ENCODE measurements around the gene SARDH. TPM values are rescaled to one million over a fixed set of nuclear protein-coding genes. Genes with fewer than 3 reads are reported as not detected.

Gene SARDH
- total RNA-seq, 4 donors from 2014 or later = 0.10 to 0.29 TPM; not detected in 2

DNA sequence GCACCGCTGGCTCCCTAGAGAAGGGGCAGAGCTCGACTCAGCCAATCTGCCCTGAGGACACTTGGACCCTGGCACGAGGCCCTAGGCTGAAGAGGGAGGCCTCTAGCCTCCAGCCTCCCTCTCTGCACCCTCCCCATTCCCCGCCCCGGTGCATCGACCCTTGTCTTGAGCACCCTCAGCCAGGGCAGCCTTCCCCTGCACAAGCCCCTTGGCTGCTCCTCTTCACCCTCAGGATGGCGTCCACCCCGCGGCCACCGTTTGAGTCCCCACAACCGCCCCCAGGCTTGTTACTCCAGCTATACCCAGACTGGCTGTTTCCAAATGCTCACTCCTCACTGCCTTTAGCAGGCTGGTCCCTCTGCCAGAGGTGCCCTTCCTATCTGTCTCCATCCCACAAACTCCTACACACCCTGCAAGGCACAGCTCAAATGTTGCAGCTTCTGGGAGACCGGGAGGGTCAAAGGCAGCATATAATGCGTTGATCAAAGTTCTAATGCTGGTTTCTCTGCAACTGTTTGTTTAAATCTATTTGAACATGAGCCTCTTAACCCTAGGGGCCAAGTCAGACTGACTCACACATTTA is 122.5 kb downstream of the SARDH start:
- DNase-seq (ENCODE audit: low spot score in 2 of 2) = no peak
- no peak overlapping the region for H3K4me3 ChIP-seq (ENCODE audit: low read depth, poor library complexity, severe bottlenecking)
- intact Hi-C loops (cut with DNase I; ENCODE audit: low total_unique reads) = no loop called here
- TF ChIP-seq, protein P1, sequence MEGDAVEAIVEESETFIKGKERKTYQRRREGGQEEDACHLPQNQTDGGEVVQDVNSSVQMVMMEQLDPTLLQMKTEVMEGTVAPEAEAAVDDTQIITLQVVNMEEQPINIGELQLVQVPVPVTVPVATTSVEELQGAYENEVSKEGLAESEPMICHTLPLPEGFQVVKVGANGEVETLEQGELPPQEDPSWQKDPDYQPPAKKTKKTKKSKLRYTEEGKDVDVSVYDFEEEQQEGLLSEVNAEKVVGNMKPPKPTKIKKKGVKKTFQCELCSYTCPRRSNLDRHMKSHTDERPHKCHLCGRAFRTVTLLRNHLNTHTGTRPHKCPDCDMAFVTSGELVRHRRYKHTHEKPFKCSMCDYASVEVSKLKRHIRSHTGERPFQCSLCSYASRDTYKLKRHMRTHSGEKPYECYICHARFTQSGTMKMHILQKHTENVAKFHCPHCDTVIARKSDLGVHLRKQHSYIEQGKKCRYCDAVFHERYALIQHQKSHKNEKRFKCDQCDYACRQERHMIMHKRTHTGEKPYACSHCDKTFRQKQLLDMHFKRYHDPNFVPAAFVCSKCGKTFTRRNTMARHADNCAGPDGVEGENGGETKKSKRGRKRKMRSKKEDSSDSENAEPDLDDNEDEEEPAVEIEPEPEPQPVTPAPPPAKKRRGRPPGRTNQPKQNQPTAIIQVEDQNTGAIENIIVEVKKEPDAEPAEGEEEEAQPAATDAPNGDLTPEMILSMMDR (IDR thresholded peaks at IDR 0.05) = no peak
- TF ChIP-seq POLR2A (IDR thresholded peaks at IDR 0.05) = no peak
- WGBS, 2 donors = 75 to 76% methylated on average over 11 to 13 of the region's 13 CpGs

DNA sequence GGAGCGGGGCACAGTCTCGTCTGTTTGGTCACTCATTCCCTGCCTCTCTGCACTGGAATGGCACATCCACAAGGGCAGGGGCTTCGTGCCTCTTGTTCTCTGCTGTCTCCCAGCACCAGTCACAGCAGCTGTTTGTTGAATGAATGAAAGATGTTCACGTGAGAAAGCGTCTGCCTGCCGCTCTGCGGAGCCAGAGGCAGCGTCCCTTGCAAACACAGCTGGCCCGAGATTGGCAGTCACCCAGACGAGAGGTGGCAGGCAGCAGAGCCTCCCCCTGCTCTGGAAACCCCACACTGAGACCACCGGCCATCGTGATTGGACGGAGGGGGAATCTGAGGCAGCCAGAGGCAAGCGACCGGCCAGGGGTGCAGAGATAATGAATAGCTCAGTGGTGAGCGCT is 123.0 kb downstream of the SARDH start:
- intact Hi-C loops (cut with DNase I; ENCODE audit: low total_unique reads) = no loop called here
- no peak for DNase-seq (ENCODE audit: low spot score in 2 of 2)
- 28 to 44% methylated on average over 16 of the region's 16 CpGs for WGBS, 2 donors
- TF ChIP-seq, protein P1 (IDR thresholded peaks at IDR 0.05) = no peak
- no peak for TF ChIP-seq POLR2A (IDR thresholded peaks at IDR 0.05)
- no peak overlapping the region for H3K4me3 ChIP-seq (ENCODE audit: low read depth, poor library complexity, severe bottlenecking)

DNA sequence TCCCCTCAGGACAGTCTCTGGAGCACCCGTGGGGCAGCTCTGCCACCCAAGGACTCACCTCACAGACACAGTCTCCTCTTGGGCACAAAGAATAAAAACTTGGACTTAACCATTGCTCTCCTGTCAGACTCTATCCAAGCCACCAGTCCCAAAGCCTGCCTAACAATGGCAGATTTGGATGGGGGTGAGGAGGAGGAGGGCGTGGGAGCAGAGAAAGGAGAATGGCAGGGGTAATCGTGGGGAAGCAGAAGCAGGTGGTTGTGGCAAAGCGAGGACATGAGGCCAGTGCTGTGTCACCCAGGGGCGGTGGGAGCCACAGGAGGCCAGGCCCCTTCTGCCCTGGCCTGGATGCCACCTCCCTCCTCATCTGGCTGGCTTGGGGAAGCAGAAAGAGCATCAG is 123.5 kb downstream of the SARDH start:
- no peak overlapping the region for H3K4me3 ChIP-seq (ENCODE audit: low read depth, poor library complexity, severe bottlenecking)
- no peak for TF ChIP-seq POLR2A (IDR thresholded peaks at IDR 0.05)
- TF ChIP-seq, protein P1 (IDR thresholded peaks at IDR 0.05) = no peak
- no peak for DNase-seq (ENCODE audit: low spot score in 2 of 2)
- intact Hi-C loops (cut with DNase I; ENCODE audit: low total_unique reads) = no loop called here
- WGBS, 2 donors = 57 to 63% methylated on average over 5 of the region's 5 CpGs

DNA sequence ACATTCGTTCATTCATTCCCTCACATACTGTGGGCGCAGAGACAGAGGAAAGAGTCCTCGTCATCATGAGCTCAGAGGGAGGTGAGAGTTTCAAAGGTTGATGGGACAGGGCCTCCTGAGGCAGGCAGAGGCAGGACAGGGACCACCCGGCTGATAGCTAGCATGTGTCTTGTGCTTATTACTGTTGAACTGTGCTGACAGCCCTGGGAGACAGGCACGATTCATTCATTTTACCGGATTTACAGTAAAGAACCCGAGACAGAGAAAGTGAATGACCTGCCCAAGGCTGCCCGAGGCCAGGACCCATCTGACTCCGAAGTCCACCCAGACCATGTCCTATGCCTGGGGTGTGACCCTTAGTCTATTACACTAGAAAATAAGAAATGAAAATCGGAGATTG is 124.1 kb downstream of the SARDH start:
- H3K4me3 ChIP-seq (ENCODE audit: low read depth, poor library complexity, severe bottlenecking) = no peak overlapping the region
- no peak for TF ChIP-seq POLR2A (IDR thresholded peaks at IDR 0.05)
- TF ChIP-seq, protein P1 (IDR thresholded peaks at IDR 0.05) = no peak
- WGBS, 2 donors = 55 to 71% methylated on average over 10 of the region's 10 CpGs
- intact Hi-C loops (cut with DNase I; ENCODE audit: low total_unique reads) = no loop called here
- no peak for DNase-seq (ENCODE audit: low spot score in 2 of 2)

Other genes with a start within 250 kb of the SARDH start
- not detected for gene MYMK, start 213.4 kb downstream of the SARDH start, total RNA-seq
- 1 to 10 TPM in 1 of 4 donors, under 1 TPM in 2, not detected in 1; 0.08 to 1.5 (median 0.32) TPM for gene ADAMTSL2, start 203.6 kb downstream of the SARDH start, total RNA-seq
- gene FAM163B, start 129.0 kb downstream of the SARDH start, total RNA-seq = not detected
- gene DBH, start 102.0 kb downstream of the SARDH start, total RNA-seq = under 1 TPM in 1 of 4 donors, not detected in 3; 0.06 TPM